ENCODE measurements around the gene SQSTM1. TPM values are rescaled to one million over a fixed set of nuclear protein-coding genes. Genes with fewer than 3 reads are reported as not detected.

Gene SQSTM1
- total RNA-seq, 1 experiment from 2014 or later = 78.5 TPM

DNA sequence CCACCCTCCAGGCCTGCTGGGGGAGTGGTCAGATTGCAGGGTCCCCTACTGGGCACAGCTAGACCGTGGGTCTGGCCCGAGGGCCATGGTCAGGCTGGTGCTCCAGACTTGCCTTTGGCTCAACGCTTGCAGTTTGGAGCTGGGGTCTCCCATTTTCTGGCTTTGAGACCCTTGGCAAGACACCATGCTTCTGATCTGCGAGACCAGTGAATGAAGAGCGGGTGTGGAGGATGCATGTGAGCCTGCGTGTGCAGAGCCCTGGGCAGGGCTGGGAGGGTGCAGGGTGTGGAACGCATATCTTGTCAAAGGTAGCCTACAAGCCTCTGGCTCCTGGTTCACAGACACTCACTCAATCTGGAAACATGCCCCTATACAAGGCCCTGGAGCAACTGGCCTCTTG lies 44.0 kb downstream of the SQSTM1 start (continued):
- TF ChIP-seq ZBTB21 (CRISPR knock-in tag; IDR thresholded peaks at IDR 0.05; ENCODE audit: borderline replicate concordance) = no peak

DNA sequence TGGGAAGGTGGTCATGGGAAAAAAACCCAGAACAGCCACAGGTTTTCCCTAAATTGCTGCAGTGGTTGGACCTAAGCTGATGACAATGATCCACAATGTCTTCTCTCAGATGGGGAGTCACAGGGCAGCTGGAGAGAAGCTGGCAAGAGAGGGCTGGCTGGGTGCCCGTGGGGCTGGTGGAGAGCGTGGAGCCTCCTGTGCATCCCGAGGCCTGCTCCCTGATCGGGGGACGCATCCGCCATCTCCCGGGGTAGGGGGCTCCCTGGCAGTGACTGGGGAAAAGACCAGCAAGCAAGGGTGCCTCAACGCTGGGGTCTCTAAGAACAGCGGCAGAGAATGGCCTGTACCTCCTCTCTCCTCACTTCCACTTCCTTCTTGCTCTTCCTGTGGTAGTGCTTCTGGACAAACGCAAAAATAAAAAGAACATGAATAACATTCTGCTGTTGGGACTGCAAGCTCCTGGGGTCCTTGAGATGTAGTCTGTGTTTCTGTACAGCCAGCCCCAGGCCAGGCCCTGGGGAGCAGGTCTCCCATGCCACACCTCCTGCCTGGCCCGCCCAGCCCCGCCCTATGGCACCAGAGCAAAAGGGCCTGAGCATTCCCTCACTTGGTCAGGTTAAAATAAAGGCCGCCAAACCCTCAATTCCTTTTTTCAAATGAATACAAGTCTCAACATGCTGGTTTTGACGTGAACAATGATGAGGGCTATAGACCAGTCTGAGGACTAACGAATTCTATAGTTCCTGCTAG lies 45.0 kb downstream of the SQSTM1 start:
- Mint-ChIP-seq H3K4me1 (peaks cover 2% of the 10 kb centered on the region; the same call in 1 of the 2 replicates), H3K4me3 (no peak overlapping the region), H3K27ac (no peak overlapping the region), H3K27me3 (ENCODE audit: low read depth) (no peaks in the 10 kb centered on the region), H3K36me3 (peaks cover 50% of the 10 kb centered on the region), H3K9me3 (peaks cover 7% of the 10 kb centered on the region)
- no peak for DNase-seq (ENCODE audit: low spot score)
- TF ChIP-seq FOXJ3 (CRISPR knock-in tag; IDR thresholded peaks at IDR 0.05; ENCODE audit: borderline replicate concordance) = no peak
- TF ChIP-seq, protein P1, sequence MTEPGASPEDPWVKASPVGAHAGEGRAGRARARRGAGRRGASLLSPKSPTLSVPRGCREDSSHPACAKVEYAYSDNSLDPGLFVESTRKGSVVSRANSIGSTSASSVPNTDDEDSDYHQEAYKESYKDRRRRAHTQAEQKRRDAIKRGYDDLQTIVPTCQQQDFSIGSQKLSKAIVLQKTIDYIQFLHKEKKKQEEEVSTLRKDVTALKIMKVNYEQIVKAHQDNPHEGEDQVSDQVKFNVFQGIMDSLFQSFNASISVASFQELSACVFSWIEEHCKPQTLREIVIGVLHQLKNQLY (CRISPR knock-in tag; IDR thresholded peaks at IDR 0.05) = no peak
- no peak for TF ChIP-seq NR1H2 (CRISPR knock-in tag; IDR thresholded peaks at IDR 0.05)
- no peak for TF ChIP-seq CBFB (CRISPR knock-in tag; IDR thresholded peaks at IDR 0.05; ENCODE audit: low read depth)
- TF ChIP-seq, protein P2, sequence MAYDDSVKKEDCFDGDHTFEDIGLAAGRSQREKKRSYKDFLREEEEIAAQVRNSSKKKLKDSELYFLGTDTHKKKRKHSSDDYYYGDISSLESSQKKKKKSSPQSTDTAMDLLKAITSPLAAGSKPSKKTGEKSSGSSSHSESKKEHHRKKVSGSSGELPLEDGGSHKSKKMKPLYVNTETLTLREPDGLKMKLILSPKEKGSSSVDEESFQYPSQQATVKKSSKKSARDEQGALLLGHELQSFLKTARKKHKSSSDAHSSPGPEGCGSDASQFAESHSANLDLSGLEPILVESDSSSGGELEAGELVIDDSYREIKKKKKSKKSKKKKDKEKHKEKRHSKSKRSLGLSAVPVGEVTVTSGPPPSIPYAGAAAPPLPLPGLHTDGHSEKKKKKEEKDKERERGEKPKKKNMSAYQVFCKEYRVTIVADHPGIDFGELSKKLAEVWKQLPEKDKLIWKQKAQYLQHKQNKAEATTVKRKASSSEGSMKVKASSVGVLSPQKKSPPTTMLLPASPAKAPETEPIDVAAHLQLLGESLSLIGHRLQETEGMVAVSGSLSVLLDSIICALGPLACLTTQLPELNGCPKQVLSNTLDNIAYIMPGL (CRISPR knock-in tag; IDR thresholded peaks at IDR 0.05) = no peak
- TF ChIP-seq, protein P3, sequence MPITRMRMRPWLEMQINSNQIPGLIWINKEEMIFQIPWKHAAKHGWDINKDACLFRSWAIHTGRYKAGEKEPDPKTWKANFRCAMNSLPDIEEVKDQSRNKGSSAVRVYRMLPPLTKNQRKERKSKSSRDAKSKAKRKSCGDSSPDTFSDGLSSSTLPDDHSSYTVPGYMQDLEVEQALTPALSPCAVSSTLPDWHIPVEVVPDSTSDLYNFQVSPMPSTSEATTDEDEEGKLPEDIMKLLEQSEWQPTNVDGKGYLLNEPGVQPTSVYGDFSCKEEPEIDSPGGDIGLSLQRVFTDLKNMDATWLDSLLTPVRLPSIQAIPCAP (CRISPR knock-in tag; IDR thresholded peaks at IDR 0.05) = no peak
- no peak for TF ChIP-seq TEAD1 (CRISPR knock-in tag; IDR thresholded peaks at IDR 0.05)
- TF ChIP-seq IRF2 (CRISPR knock-in tag; IDR thresholded peaks at IDR 0.05; ENCODE audit: borderline replicate concordance, low read depth) = no peak
- no peak for TF ChIP-seq SOX15 (CRISPR knock-in tag; IDR thresholded peaks at IDR 0.05)
- POLR2A ChIA-PET = no interaction called here
- ATAC-seq = no peak
- CTCF ChIA-PET = interaction anchor here (1.4 kb wide), 1 partner anchor 217 kb away, joined by 3 read pairs; no protein-coding TSS in a partner anchor

- Mint-ChIP-seq H3K27ac (no peak overlapping the region; the same call in none of the 2 replicates), H3K4me1 (peaks cover 2% of the 10 kb centered on the region; the same call in 1 of the 2 replicates), H3K9me3 (peaks cover 7% of the 10 kb centered on the region), H3K27me3 (ENCODE audit: low read depth) (no peaks in the 10 kb centered on the region), H3K4me3 (no peak overlapping the region), H3K36me3 (peaks cover 54% of the 10 kb centered on the region)
- ChIA-PET CTCF (interaction anchor here (0.6 to 2.7 kb wide), 5 partner anchors 65 to 315 kb away, joined by 3 to 7 read pairs (median 5); no protein-coding TSS in a partner anchor), POLR2A (no interaction called here)
- no peak for TF ChIP-seq CREB1 (CRISPR knock-in tag; IDR thresholded peaks at IDR 0.05)
- TF ChIP-seq PREB (CRISPR knock-in tag; IDR thresholded peaks at IDR 0.05; ENCODE audit: borderline replicate concordance) = no peak
- no peak for TF ChIP-seq ZNF232 (CRISPR knock-in tag; IDR thresholded peaks at IDR 0.05)
- TF ChIP-seq TEAD1 (CRISPR knock-in tag; IDR thresholded peaks at IDR 0.05) = no peak
- TF ChIP-seq TCF7 (CRISPR knock-in tag; IDR thresholded peaks at IDR 0.05; ENCODE audit: low read depth) = no peak
- no peak for TF ChIP-seq OVOL2 (CRISPR knock-in tag; IDR thresholded peaks at IDR 0.05; ENCODE audit: borderline replicate concordance)
- TF ChIP-seq HMGA2 (CRISPR knock-in tag; IDR thresholded peaks at IDR 0.05) = no peak
- no peak for TF ChIP-seq SMAD4 (CRISPR knock-in tag; IDR thresholded peaks at IDR 0.05)
- no peak for TF ChIP-seq MXD4 (CRISPR knock-in tag; IDR thresholded peaks at IDR 0.05; ENCODE audit: borderline replicate concordance)
- no peak for TF ChIP-seq TP53 (CRISPR knock-in tag; IDR thresholded peaks at IDR 0.05)
- no peak for DNase-seq (ENCODE audit: low spot score)
- no peak for ATAC-seq
Observed at GRCh38 chr5:179866241-179867078, 45.8 kb downstream of the SQSTM1 start.

Data from WTC11 (cell line).